ENCODE results near the gene PCDH1. TPM values are rescaled to one million over a fixed set of nuclear protein-coding genes. Genes with fewer than 3 reads are reported as not detected.

PCDH1 gene
- total RNA-seq, 1 donor from 2014 or later: 11.5 TPM

DNA sequence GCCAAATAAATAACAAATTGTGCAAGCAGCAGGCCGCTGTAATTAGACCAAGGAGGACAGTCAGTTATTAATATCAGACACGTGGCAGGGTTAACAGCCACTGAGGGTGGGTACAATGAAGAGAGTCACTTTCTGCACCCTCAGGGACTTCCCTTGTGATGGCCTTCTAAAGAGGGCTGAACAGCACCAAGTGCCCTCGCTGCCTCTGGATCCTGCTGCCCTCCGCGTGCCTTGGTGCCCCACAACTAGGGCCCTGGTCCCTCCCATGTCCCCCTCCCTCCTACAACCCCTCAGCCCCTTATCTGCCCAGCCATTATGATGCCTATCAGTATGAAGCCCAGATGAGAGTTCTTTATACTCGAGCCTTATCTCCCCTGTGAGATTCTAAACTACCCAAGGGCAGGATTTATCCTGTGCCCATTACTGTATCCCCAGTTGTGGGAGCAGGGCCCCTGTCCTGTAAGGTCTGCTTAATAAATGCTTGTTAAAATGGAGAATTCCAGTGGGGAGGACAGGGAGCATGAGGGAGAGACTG, 37.3 kb downstream of the PCDH1 start:
- H3K27ac ChIP-seq (ENCODE audit: low read depth, low read length): no peak overlapping the region
- no peaks in the 10 kb centered on the region for H3K27me3 ChIP-seq (ENCODE audit: insufficient read depth, low read length)
- H3K4me2 ChIP-seq (ENCODE audit: low read length): no peak overlapping the region
- H2AFZ ChIP-seq (ENCODE audit: low read depth, low read length): no peak overlapping the region
- no peaks in the 10 kb centered on the region for H3K9me3 Mint-ChIP-seq (ENCODE audit: unreplicated experiment)
- no peaks in the 10 kb centered on the region for H3K79me2 ChIP-seq (ENCODE audit: insufficient read depth, low read length)
- no peaks in the 10 kb centered on the region for H3K36me3 ChIP-seq (ENCODE audit: insufficient read depth, low read length)
- no peak overlapping the region for H3K27ac Mint-ChIP-seq (ENCODE audit: unreplicated experiment)
- H3K4me1 ChIP-seq (ENCODE audit: insufficient read depth, low read length): peaks cover 30% of the 10 kb centered on the region
- no peak for DNase-seq (ENCODE audit: low read depth)
- no peak for TF ChIP-seq EZH2 (IDR thresholded peaks at IDR 0.05; ENCODE audit: insufficient read depth, low read length)
- TF ChIP-seq, protein P1, sequence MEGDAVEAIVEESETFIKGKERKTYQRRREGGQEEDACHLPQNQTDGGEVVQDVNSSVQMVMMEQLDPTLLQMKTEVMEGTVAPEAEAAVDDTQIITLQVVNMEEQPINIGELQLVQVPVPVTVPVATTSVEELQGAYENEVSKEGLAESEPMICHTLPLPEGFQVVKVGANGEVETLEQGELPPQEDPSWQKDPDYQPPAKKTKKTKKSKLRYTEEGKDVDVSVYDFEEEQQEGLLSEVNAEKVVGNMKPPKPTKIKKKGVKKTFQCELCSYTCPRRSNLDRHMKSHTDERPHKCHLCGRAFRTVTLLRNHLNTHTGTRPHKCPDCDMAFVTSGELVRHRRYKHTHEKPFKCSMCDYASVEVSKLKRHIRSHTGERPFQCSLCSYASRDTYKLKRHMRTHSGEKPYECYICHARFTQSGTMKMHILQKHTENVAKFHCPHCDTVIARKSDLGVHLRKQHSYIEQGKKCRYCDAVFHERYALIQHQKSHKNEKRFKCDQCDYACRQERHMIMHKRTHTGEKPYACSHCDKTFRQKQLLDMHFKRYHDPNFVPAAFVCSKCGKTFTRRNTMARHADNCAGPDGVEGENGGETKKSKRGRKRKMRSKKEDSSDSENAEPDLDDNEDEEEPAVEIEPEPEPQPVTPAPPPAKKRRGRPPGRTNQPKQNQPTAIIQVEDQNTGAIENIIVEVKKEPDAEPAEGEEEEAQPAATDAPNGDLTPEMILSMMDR (IDR thresholded peaks at IDR 0.05; ENCODE audit: insufficient read depth, low read depth, low read length): no peak
- peaks cover 21% of the 10 kb centered on the region for H3K4me1 Mint-ChIP-seq (ENCODE audit: low read depth, unreplicated experiment)
- H4K20me1 ChIP-seq (ENCODE audit: insufficient read depth, low read length): no peaks in the 10 kb centered on the region
- H3K4me3 Mint-ChIP-seq (ENCODE audit: unreplicated experiment): no peak overlapping the region
- no peak overlapping the region for H3K4me3 ChIP-seq (ENCODE audit: insufficient read depth, low read depth, low read length)
- peaks cover 22% of the 10 kb centered on the region for H3K27me3 Mint-ChIP-seq (ENCODE audit: low read depth, unreplicated experiment)
- H3K36me3 Mint-ChIP-seq (ENCODE audit: low read depth, unreplicated experiment): no peaks in the 10 kb centered on the region
- no peak for FAIRE-seq
- no peak overlapping the region for H3K9ac ChIP-seq (ENCODE audit: low read length)
- no peaks in the 10 kb centered on the region for H3K9me3 ChIP-seq (ENCODE audit: insufficient read depth, low read depth, low read length)

DNA sequence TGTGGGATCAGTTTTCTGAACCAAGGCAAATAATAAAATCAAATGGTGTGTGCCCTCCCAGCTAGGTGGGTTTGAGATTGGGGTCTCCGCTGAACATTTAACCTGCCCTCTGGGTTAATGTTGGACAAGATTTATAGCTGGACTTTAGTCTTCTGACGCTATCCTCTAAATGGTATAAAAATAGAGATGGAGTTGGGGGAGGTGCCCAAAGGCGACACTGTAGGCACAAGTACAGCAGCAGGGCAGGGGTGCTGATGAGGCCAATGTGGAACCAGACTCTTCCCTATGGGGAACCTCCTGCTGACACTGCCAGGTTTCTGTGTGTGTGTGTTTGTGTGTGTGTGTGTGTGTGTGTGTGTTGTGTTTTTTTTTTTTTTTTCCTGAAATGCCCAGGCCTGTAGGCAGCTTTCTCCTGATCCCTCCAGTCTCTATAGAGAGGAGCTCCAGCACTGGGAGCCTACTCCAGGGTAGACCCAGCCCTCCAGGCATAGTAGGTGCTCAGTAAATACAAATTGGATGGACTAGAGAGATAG, 37.9 kb downstream of the PCDH1 start:
- H3K9me3 Mint-ChIP-seq (ENCODE audit: unreplicated experiment): no peaks in the 10 kb centered on the region
- Histone ChIP-seq H3K4me3 (ENCODE audit: insufficient read depth, low read depth, low read length) (no peak overlapping the region), H4K20me1 (ENCODE audit: insufficient read depth, low read length) (no peaks in the 10 kb centered on the region), H3K27me3 (ENCODE audit: insufficient read depth, low read length) (no peaks in the 10 kb centered on the region), H3K9me3 (ENCODE audit: insufficient read depth, low read depth, low read length) (no peaks in the 10 kb centered on the region), H3K4me1 (ENCODE audit: insufficient read depth, low read length) (peaks cover 33% of the 10 kb centered on the region), H2AFZ (ENCODE audit: low read depth, low read length) (no peak overlapping the region), H3K4me2 (ENCODE audit: low read length) (no peak overlapping the region), H3K36me3 (ENCODE audit: insufficient read depth, low read length) (no peaks in the 10 kb centered on the region), H3K9ac (ENCODE audit: low read length) (no peak overlapping the region), H3K27ac (ENCODE audit: low read depth, low read length) (no peak overlapping the region), H3K79me2 (ENCODE audit: insufficient read depth, low read length) (no peaks in the 10 kb centered on the region)
- H3K27me3 Mint-ChIP-seq (ENCODE audit: low read depth, unreplicated experiment): peaks cover 22% of the 10 kb centered on the region
- DNase-seq (ENCODE audit: low read depth) (no peak), FAIRE-seq (no peak)
- no peak overlapping the region for H3K27ac Mint-ChIP-seq (ENCODE audit: unreplicated experiment)
- no peaks in the 10 kb centered on the region for H3K36me3 Mint-ChIP-seq (ENCODE audit: low read depth, unreplicated experiment)
- peaks cover 20% of the 10 kb centered on the region for H3K4me1 Mint-ChIP-seq (ENCODE audit: low read depth, unreplicated experiment)
- H3K4me3 Mint-ChIP-seq (ENCODE audit: unreplicated experiment): no peak overlapping the region
- TF ChIP-seq, protein P1 (IDR thresholded peaks at IDR 0.05; ENCODE audit: insufficient read depth, low read depth, low read length): no peak
- TF ChIP-seq EZH2 (IDR thresholded peaks at IDR 0.05; ENCODE audit: insufficient read depth, low read length): no peak

GRCh38 chr5:141839015-141839513, 39.1 kb downstream of the PCDH1 start:
- peaks cover 20% of the 10 kb centered on the region for H3K4me1 Mint-ChIP-seq (ENCODE audit: low read depth, unreplicated experiment)
- H3K4me1 ChIP-seq (ENCODE audit: insufficient read depth, low read length): peaks cover 42% of the 10 kb centered on the region

More at GRCh38 chr5:141839015-141839513, 39.1 kb downstream of the PCDH1 start:
- H3K9ac ChIP-seq (ENCODE audit: low read length): no peak overlapping the region
- H3K9me3 ChIP-seq (ENCODE audit: insufficient read depth, low read depth, low read length): no peaks in the 10 kb centered on the region
- H3K79me2 ChIP-seq (ENCODE audit: insufficient read depth, low read length): no peaks in the 10 kb centered on the region
- H2AFZ ChIP-seq (ENCODE audit: low read depth, low read length): peak overlapping the region; percentile 38
- Mint-ChIP-seq H3K36me3 (ENCODE audit: low read depth, unreplicated experiment) (no peaks in the 10 kb centered on the region), H3K27ac (ENCODE audit: unreplicated experiment) (no peak overlapping the region), H3K9me3 (ENCODE audit: unreplicated experiment) (no peaks in the 10 kb centered on the region), H3K27me3 (ENCODE audit: low read depth, unreplicated experiment) (peaks cover 22% of the 10 kb centered on the region), H3K4me3 (ENCODE audit: unreplicated experiment) (no peak overlapping the region)
- peak overlapping the region; percentile 67 for H3K4me2 ChIP-seq (ENCODE audit: low read length)
- no peak for FAIRE-seq
- peak; percentile 20 for DNase-seq (ENCODE audit: low read depth)
- no peaks in the 10 kb centered on the region for H3K36me3 ChIP-seq (ENCODE audit: insufficient read depth, low read length)
- no peak overlapping the region for H3K4me3 ChIP-seq (ENCODE audit: insufficient read depth, low read depth, low read length)
- no peaks in the 10 kb centered on the region for H3K27me3 ChIP-seq (ENCODE audit: insufficient read depth, low read length)
- H4K20me1 ChIP-seq (ENCODE audit: insufficient read depth, low read length): no peaks in the 10 kb centered on the region
- TF ChIP-seq EZH2 (IDR thresholded peaks at IDR 0.05; ENCODE audit: insufficient read depth, low read length): no peak
- TF ChIP-seq, protein P1 (IDR thresholded peaks at IDR 0.05; ENCODE audit: insufficient read depth, low read depth, low read length): no peak
- no peak overlapping the region for H3K27ac ChIP-seq (ENCODE audit: low read depth, low read length)

Data from astrocyte (in vitro differentiated cells and primary cell).